Hepatocyte (in vitro differentiated cells): ENCODE results near the gene HES1. TPM values are rescaled to one million over a fixed set of nuclear protein-coding genes. Genes with fewer than 3 reads are reported as not detected.

Experiments
- DNase-seq: peaks from one replicate; pipeline ENCODE4 v3.0.0-alpha.2; 2016; ENCODE audit warnings: low spot score
- H2AFZ ChIP-seq: fragments of 200-600 bp; sonication (generic); 2 replicates; pipeline ENCODE4 v1.6.0; 2016; ENCODE audit warnings: antibody characterized with exemption, mild to moderate bottlenecking
- H3K27ac ChIP-seq: fragments of 200-600 bp; sonication (generic); 2 replicates; pipeline ENCODE4 v1.5.1; 2016; ENCODE audit warnings: mild to moderate bottlenecking
- H3K27me3 ChIP-seq: fragments of 200-600 bp; sonication (generic); 2 replicates; pipeline ENCODE4 v1.6.1; 2016
- H3K36me3 ChIP-seq: fragments of 200-600 bp; sonication (generic); replicated peaks from 2 replicates; pipeline ENCODE4 v1.5.1; 2016; ENCODE audit warnings: low read depth; ENCODE audit not compliant: insufficient read depth
- H3K4me1 ChIP-seq: fragments of 200-600 bp; sonication (generic); 2 replicates; pipeline ENCODE4 v1.5.1; 2016; ENCODE audit warnings: mild to moderate bottlenecking, moderate library complexity; ENCODE audit not compliant: insufficient read depth
- H3K4me2 ChIP-seq: fragments of 200-600 bp; sonication (generic); 2 replicates; pipeline ENCODE4 v1.6.0; 2016
- H3K4me3 ChIP-seq: fragments of 200-600 bp; sonication (generic); 2 replicates; pipeline ENCODE4 v1.5.1; 2016; ENCODE audit warnings: mild to moderate bottlenecking
- H3K79me2 ChIP-seq: fragments of 200-600 bp; sonication (generic); 2 replicates; pipeline ENCODE4 v1.6.0; 2017; ENCODE audit warnings: mild to moderate bottlenecking
- H3K9me2 ChIP-seq: fragments of 200-600 bp; sonication (generic); replicated peaks from 2 replicates; pipeline ENCODE4 v1.6.0; 2017; ENCODE audit warnings: mild to moderate bottlenecking; ENCODE audit not compliant: insufficient read depth
- H3K9me3 ChIP-seq: fragments of 200-600 bp; sonication (generic); 2 replicates; pipeline ENCODE4 v1.5.1; 2016; ENCODE audit warnings: low read depth, mild to moderate bottlenecking
- H4K20me1 ChIP-seq: fragments of 200-600 bp; sonication (generic); 2 replicates; pipeline ENCODE4 v1.6.0; 2016; ENCODE audit warnings: mild to moderate bottlenecking; ENCODE audit not compliant: insufficient read depth, poor library complexity, severe bottlenecking
- EZH2 ChIP-seq: fragments of 200-600 bp; sonication (generic); IDR thresholded peaks from 2 replicates; pipeline ENCODE4 v1.6.1; 2016; ENCODE audit warnings: antibody characterized with exemption, mild to moderate bottlenecking, borderline replicate concordance
- EZH2phosphoT487 ChIP-seq: fragments of 200-600 bp; sonication (generic); IDR thresholded peaks from one replicate; pipeline ENCODE4 v1.6.1; 2018; ENCODE audit warnings: antibody characterized with exemption, mild to moderate bottlenecking, low read depth, moderate library complexity; ENCODE audit not compliant: unreplicated experiment, severe bottlenecking
- WGBS: methylation state at CpG from one replicate; pipeline ENCODE4 v1.1.6; 2016; ENCODE audit warnings: low lambda C conversion rate; ENCODE audit errors: missing lambda C conversion rate; 5-methylcytosine and 5-hydroxymethylcytosine counted together
- polyA plus RNA-seq: library from polyadenylated mRNA; unstranded; fragments of >200 nt; fragmentation: Nextera tagmentation; extraction: Ambion mirVana; gene quantifications from 2 replicates; pipeline ENCODE4 v1.2.1, GENCODE V29; 2016
- total RNA-seq: library from RNA; depleted of rRNA; stranded (reverse); fragments of >200 nt; gene quantifications from 2 replicates; pipeline ENCODE4 v1.2.3, GENCODE V29; 2014
- TF ChIP-seq, protein P1 (sequence below): fragments of 200-600 bp; sonication (generic); IDR thresholded peaks from 2 replicates; pipeline ENCODE4 v1.5.1; 2016; ENCODE audit warnings: antibody characterized with exemption, mild to moderate bottlenecking; ENCODE audit not compliant: poor library complexity

HES1 gene
- total and polyA plus RNA-seq, 2 experiments from 2014 or later: 131 to 136 TPM

GRCh38 chr3:194098081-194098842 lies 37.7 kb upstream of the HES1 start:
- H4K20me1 ChIP-seq: no peaks in the 10 kb centered on the region
- H3K4me2 ChIP-seq: no peak overlapping the region
- H3K4me1 ChIP-seq: peaks cover 25% of the 10 kb centered on the region
- no peaks in the 10 kb centered on the region for H3K27me3 ChIP-seq
- no peaks in the 10 kb centered on the region for H3K79me2 ChIP-seq
- no peaks in the 10 kb centered on the region for H3K9me3 ChIP-seq
- H3K4me3 ChIP-seq: no peak overlapping the region
- H3K27ac ChIP-seq: no peak overlapping the region
- no peaks in the 10 kb centered on the region for H3K9me2 ChIP-seq
- TF ChIP-seq EZH2: no peak
- TF ChIP-seq, protein P1, sequence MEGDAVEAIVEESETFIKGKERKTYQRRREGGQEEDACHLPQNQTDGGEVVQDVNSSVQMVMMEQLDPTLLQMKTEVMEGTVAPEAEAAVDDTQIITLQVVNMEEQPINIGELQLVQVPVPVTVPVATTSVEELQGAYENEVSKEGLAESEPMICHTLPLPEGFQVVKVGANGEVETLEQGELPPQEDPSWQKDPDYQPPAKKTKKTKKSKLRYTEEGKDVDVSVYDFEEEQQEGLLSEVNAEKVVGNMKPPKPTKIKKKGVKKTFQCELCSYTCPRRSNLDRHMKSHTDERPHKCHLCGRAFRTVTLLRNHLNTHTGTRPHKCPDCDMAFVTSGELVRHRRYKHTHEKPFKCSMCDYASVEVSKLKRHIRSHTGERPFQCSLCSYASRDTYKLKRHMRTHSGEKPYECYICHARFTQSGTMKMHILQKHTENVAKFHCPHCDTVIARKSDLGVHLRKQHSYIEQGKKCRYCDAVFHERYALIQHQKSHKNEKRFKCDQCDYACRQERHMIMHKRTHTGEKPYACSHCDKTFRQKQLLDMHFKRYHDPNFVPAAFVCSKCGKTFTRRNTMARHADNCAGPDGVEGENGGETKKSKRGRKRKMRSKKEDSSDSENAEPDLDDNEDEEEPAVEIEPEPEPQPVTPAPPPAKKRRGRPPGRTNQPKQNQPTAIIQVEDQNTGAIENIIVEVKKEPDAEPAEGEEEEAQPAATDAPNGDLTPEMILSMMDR: no peak
- no peak for TF ChIP-seq EZH2phosphoT487
- H3K36me3 ChIP-seq: no peaks in the 10 kb centered on the region
- 66% methylated on average over 10 of the region's 10 CpGs for WGBS
- DNase-seq: no peak
- H2AFZ ChIP-seq: no peak overlapping the region

GRCh38 chr3:194098843-194099183 lies 37.1 kb upstream of the HES1 start:
- WGBS: 92% methylated on average over 4 of the region's 4 CpGs
- H3K79me2 ChIP-seq: no peaks in the 10 kb centered on the region
- H4K20me1 ChIP-seq: no peaks in the 10 kb centered on the region
- peaks cover 25% of the 10 kb centered on the region for H3K4me1 ChIP-seq
- H2AFZ ChIP-seq: no peak overlapping the region
- no peaks in the 10 kb centered on the region for H3K36me3 ChIP-seq
- DNase-seq: no peak
- H3K9me3 ChIP-seq: no peaks in the 10 kb centered on the region
- TF ChIP-seq EZH2phosphoT487: no peak
- TF ChIP-seq, protein P1: no peak
- TF ChIP-seq EZH2: no peak
- no peak overlapping the region for H3K27ac ChIP-seq
- no peaks in the 10 kb centered on the region for H3K27me3 ChIP-seq
- no peak overlapping the region for H3K4me2 ChIP-seq
- H3K4me3 ChIP-seq: no peak overlapping the region
- H3K9me2 ChIP-seq: no peaks in the 10 kb centered on the region

DNA sequence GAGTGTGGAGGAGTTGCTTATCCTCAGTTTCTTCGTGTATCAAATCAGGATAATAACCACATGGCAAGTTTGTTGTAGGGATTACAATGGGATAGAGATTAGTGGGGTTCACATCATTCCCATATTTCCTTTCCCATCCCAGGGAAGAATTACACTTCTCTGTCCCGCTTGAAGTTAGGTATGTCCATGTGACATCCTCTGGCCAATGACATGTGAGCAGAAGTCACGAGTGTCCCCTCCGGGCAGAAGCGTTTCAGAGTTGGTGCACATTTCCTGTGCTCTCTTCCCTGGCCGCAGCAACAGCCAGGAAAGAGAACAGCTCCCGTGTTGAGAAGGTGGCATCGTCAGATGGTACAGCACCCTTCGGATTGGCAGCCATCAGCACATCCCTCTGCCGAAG lies 36.7 kb upstream of the HES1 start:
- no peak for DNase-seq
- no peaks in the 10 kb centered on the region for H3K79me2 ChIP-seq
- no peaks in the 10 kb centered on the region for H3K9me3 ChIP-seq
- H3K4me1 ChIP-seq: peaks cover 25% of the 10 kb centered on the region
- no peak overlapping the region for H2AFZ ChIP-seq
- H3K9me2 ChIP-seq: no peaks in the 10 kb centered on the region
- H4K20me1 ChIP-seq: no peaks in the 10 kb centered on the region
- no peak overlapping the region for H3K4me2 ChIP-seq
- H3K36me3 ChIP-seq: no peaks in the 10 kb centered on the region
- H3K27me3 ChIP-seq: no peaks in the 10 kb centered on the region
- 80% methylated on average over 10 of the region's 10 CpGs for WGBS
- no peak overlapping the region for H3K27ac ChIP-seq
- H3K4me3 ChIP-seq: no peak overlapping the region
- TF ChIP-seq EZH2: no peak
- TF ChIP-seq, protein P1: no peak
- TF ChIP-seq EZH2phosphoT487: no peak
